Measurements from ENCODE around the gene BARHL2. TPM values are rescaled to one million over a fixed set of nuclear protein-coding genes. Genes with fewer than 3 reads are reported as not detected.

BARHL2 gene
- total RNA-seq, 1 experiment from 2014 or later: not detected

- H3K27me3 Mint-ChIP-seq (ENCODE audit: unreplicated experiment): peaks cover 7% of the 10 kb centered on the region
- BruUV-seq (replicated peaks): no TSS peak
- intact Hi-C loops (cut with micrococcal nuclease; ENCODE audit: unreplicated experiment): no loop called here
Observed at GRCh38 chr1:90671251-90671650, 45.9 kb downstream of the BARHL2 start.

More at GRCh38 chr1:90671251-90671650, 45.9 kb downstream of the BARHL2 start:
- no peak for TF ChIP-seq CTCF (IDR thresholded peaks at IDR 0.05; ENCODE audit: unreplicated experiment)
- Mint-ChIP-seq H3K4me1 (ENCODE audit: low read depth, unreplicated experiment) (no peaks in the 10 kb centered on the region), H3K27ac (ENCODE audit: unreplicated experiment) (no peak overlapping the region), H3K9me3 (ENCODE audit: low read depth, unreplicated experiment) (peaks cover 10% of the 10 kb centered on the region), H3K4me3 (ENCODE audit: low read depth, unreplicated experiment) (no peak overlapping the region), H3K36me3 (ENCODE audit: insufficient read depth, unreplicated experiment) (no peaks in the 10 kb centered on the region)
- CTCF ChIA-PET: interaction anchor here (0.6 kb wide), 1 partner anchor 307 kb away, joined by 3 read pairs; no protein-coding TSS in a partner anchor
- DNase-seq: no peak

Data from Calu3 (cell line).